Neural cell (in vitro differentiated cells): ENCODE data around the gene HBG1.

Source experiments
- CTCF ChIP-seq: fragments of 450-650 bp; IDR thresholded peaks from 2 replicates; pipeline ENCODE4 v1.5.1; 2014; ENCODE audit warnings: antibody characterized with exemption, mild to moderate bottlenecking, moderate library complexity; ENCODE audit not compliant: poor library complexity, severe bottlenecking
- EZH2 ChIP-seq: fragments of 200-600, 300-800 bp; shearing (Covaris generic), sonication (generic); IDR thresholded peaks from 2 replicates; pipeline ENCODE4 v1.6.1; 2014; ENCODE audit warnings: antibody characterized with exemption, low read length, borderline replicate concordance, mild to moderate bottlenecking; ENCODE audit not compliant: insufficient read depth, poor library complexity, severe bottlenecking
- POLR2AphosphoS5 ChIP-seq: IDR thresholded peaks from 2 replicates; pipeline ENCODE4 v1.6.1; 2012
- RAD21 ChIP-seq: fragments of 450-650 bp; conservative IDR thresholded peaks from 2 replicates; pipeline ENCODE4 v1.6.1; 2014; ENCODE audit warnings: antibody characterized with exemption, mild to moderate bottlenecking, moderate library complexity
- TAF1 ChIP-seq: IDR thresholded peaks from 2 replicates; pipeline ENCODE4 v1.6.1; 2012; ENCODE audit warnings: low read depth

GRCh38 chr11:5275369-5276110 is 25.9 kb upstream of the HBG1 start:
- no peak for TF ChIP-seq CTCF
- TF ChIP-seq EZH2: no peak
- no peak for TF ChIP-seq TAF1
- no peak for TF ChIP-seq POLR2AphosphoS5
- TF ChIP-seq RAD21: no peak
